ENCODE measurements around the gene SERPINB6.
"Not testable (repeated sequence)": the region's sequence is repeated elsewhere in the genome, so short reads cannot be mapped to it uniquely, and the experiment has no call there.

SERPINB6 gene

DNA sequence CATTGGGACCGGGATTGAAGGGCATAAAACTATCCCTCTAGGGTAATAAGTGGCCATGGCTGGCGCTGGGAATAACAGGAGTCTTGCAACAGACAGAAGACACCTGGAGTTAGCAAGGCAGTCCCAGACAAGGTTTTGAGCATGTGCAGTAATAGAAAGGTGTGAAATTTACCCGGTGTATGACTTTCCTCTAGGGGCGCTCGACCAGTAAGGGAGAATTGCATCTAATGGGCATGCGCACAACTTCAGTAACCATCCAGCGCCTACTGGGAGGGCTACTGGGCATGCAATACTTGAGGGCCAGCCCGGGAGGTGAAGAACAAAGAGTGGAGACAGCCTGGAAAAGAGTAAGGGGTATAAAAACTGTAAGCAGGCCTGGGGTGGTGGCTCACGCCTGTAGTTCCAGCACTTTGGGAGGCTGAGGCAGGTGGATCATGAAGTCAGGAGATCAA, 32.7 kb downstream of the SERPINB6 start:
- DNase-seq (ENCODE audit: low read depth): no peak

DNA sequence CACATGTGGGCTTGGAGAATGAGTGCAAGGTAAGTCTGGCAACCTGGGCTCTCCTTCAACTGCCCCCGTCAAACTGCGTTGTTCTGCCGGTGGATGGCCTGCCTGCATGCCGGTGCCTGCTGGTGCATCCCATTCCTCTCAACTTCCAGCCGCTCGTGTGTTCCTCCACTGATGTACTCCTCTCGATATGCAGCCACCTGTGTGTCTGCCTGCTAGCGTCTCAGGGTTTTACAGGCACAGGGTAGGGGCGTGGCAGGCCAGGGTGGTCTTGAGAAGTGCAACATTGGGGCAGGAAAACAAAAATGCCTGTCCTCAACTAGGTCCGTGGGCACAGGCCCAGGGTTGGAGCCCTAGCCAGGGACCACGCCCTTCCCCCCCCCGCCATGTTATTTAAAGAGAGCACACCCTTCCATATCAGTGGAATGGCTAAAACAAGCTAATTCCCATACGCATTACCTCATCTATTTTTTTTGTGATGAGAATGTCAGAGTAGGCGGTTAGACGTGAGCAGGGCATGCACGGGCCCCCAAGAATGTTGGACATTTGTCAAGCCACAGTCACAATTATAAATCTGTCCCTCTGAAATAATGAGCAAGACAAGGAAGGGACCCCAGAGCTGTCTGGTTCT, 33.2 kb downstream of the SERPINB6 start:
- DNase-seq (ENCODE audit: low read depth): no peak

DNA sequence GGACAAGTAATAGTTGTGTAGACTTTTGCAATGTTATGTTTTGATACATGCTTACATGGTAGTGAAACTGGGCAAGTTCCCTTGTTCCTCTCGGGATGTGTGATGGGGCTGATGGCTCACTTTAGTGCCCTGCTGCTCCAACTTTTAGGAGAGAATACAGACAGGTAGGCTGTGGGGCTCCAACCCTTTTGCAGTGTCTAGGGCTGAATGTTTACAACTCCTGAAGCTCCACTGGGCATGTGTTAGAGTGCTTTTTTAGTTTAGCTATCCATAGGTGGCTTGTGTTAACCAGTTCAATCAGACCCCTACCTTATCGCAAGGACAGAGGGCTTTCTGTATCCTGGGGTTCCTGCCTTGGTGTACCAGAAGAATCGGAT, 33.8 kb downstream of the SERPINB6 start:
- DNase-seq (ENCODE audit: low read depth): no peak

DNA sequence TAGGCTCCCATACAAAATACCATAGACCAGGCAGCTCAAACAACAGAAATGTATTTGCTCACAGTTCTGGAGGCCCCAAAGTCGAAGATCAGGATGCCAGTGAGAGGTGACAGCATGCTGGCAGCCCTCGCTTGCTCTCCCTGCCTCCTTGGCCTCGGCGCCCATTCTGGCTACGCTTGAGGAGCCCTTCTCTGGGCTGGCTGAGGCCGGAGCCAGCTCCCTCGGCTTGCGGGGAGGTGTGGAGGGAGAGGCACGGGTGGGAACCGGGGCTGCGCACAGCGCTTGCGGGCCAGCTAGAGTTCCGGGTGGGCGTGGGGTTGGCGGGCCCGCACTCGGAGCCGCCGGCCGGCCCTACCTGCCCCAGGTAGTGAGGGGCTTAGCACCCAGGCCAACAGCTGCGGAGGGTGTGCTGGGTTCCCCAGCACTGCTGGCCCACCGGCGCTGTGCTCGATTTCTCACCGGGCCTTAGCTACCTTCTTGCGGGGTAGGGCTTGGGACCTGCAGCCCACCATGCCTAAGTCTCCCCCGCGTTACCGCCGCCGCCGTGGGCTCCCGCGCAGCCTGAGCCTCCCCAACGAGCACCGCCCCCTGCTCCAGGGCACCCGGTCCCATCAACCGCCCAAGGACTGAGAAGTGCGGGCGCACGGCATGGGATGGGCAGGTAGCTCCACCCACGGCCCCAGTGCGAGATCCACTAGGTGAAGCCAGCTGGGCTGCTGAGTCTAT, 35.6 kb downstream of the SERPINB6 start:
- no peak for DNase-seq (ENCODE audit: low read depth)

DNA sequence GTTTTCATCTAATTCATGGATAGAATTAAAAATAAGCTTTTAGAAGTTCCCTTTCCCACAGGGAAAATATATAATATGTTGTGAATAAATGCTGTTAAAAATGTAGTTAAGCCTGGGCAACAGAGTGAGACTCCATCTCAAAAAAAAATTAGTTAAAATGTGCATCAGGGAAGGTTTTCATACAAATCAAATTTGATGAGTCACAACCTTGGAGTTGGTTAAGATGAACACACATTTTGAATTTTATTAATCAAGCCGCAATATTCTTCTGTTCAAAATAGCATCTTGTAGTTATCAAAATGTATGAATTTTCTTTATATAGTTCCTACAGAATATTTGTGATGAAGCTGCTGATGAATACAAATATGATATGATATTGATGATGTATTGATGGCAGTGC, 37.3 kb downstream of the SERPINB6 start:
- no peak for DNase-seq (ENCODE audit: low read depth)

DNA sequence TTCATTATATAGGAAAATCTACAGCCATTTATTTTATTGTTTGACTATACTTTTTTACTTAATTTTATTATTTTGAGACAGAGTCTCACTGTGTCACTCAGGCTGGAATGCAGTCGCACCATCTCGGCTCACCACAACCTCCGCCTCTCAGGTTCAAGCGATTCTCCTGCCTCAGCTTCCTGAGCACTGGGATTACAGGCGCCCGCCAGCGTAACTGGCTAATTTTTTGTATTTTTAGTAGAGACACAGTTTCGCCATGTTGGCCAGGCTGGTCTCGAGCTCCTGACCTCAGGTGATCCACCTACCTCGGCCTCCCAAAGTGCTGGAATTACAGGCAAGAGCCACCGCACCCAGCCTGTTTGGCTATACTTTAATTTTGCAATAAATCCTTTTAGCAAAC, 38.5 kb downstream of the SERPINB6 start:
- not testable (repeated sequence) for DNase-seq (ENCODE audit: low read depth)

DNA sequence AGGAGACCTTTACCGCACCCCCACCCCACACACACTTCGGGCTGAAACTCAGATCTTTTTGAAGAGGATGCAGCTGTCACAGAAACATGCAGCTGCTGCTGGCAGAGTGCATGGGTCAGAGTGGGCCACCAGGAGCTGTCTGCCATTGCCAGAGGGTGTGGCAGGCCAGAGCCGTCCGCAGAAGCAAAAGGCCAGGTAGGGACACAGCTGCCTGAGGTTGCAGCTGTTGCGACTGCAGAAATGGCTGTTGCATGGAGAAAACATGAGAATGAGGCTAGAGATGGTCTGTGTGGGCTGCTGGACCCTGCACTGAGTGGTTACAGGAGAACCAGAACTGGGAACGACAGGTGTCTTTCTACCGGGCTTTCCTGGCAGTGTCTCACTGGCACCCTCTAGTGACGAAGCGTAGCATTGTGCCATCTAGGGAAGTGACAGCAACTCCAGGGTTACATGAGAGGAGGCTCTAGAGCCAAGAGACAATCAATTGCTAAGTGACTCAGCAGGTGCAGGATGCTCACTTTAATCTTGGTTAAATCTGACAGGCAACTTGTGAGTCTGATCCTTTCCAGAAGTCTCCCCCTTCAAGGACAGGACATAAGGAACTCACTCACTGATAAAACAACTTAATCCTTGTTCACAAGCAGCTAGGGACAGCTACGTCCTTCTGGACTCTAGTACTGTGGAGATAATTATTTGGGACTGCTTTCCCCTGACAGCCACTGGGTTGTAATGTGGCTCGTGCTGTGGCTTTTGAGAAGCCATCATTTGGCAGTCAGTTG, 39.2 kb downstream of the SERPINB6 start:
- peak; percentile 52 for DNase-seq (ENCODE audit: low read depth)

DNA sequence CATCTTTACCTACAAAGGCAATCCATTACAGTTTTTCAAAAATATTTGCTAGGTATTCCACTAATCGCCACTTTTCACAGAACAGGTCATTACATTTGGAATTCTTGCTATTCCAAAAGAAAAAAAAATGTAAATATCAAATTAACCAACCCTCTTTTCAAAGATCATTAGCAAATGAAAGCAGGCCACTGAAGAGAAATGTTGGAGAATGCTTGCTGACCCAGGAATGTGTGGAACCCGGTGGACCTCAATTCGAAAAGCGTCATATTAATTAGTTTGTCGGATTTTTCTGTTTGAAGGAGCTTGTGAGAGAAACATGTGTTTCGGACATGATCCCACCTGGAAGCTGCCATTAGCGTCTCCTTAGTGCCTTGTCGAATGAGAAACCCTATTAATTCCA, 40.3 kb downstream of the SERPINB6 start:
- DNase-seq (ENCODE audit: low read depth): no peak

DNA sequence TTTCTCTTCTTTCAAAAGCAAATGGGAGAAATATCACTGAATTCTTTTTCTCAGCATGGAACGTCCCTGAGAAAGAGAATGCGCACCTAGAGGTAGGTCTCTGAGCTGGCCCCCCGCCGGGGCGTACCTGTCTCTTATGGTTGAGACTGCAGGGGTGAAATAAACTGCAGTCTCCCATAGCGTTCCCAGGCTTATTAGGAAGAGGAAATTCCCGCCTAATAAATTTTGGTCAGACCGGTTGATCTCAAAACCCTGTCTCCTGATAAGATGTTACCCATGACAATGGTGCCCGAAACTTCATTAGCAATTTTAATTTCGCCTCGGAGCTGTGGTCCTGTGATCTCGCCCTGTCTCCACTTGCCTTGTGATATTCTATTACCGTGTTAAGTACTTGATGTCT, 43.4 kb downstream of the SERPINB6 start:
- DNase-seq (ENCODE audit: low read depth): not testable (repeated sequence)

DNA sequence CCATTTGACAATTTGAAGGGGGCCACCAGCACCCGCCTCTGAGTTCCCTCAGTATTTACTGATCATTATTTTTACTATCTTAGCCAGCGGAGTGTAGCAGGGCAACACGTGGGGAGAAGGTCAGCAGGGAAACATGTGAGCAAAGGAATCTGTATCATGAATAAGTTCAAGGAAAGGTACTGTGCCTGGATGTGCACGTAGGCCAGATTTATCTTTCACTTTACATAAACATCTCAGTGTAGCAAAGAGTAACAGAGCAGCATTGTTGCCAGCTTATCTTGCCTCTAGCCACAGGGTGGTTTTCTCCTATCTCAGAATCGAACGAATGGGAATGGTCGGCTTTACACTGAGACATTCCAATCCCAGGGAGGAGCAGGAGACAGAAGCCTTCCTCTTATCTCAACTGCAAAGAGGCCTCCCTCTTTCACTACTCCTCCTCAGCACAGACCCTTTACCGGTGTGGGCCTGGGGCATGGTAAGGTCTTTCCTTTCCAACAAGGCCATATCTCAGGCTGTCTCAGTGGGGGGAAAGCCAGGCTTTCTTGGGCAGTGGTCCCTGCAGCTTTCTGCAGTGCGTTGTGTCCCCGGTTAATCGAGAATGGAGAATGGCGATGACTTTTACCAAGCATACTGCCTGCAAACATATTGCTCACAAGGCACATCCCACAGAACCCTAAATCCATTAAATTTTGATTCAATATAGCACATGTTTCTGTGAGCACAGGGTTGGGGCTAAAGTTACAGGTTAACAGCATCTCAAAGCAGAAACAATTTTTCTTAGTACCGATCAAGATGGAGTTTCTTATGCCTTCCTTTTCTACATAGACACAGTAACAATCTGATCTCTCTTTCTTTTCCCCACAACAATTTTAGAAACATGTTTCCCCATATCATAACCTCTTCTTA, 45.3 kb downstream of the SERPINB6 start:
- not testable (repeated sequence) for DNase-seq (ENCODE audit: low read depth)

DNA sequence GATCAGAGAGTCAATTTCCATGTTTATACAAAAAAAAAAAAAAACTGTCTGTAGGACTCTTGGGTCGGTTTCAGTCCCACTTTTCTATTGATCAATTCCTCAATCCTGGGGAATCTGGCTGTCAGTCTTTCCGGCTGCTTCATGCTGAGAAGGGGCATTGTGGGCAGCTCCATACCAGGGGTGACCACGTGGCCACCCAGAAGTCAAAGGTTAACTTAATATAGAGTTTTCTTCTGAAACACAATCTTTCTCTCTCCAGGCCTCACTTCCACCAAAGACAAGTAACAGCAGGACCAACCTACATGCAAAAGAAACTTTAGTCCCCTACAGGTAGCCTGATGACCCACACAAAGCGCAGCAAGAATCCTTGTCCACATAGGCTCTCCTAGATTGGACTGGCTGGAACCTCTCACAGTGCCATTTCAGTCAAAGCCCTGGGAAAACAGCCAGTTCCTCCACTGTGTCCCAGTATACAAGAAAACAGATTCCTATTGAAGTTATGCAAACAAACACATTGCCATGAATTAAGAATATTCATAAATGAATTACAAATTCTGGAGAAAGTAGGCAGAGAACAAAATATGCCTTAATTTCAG, 49.7 kb downstream of the SERPINB6 start:
- DNase-seq (ENCODE audit: low read depth): no peak

DNA sequence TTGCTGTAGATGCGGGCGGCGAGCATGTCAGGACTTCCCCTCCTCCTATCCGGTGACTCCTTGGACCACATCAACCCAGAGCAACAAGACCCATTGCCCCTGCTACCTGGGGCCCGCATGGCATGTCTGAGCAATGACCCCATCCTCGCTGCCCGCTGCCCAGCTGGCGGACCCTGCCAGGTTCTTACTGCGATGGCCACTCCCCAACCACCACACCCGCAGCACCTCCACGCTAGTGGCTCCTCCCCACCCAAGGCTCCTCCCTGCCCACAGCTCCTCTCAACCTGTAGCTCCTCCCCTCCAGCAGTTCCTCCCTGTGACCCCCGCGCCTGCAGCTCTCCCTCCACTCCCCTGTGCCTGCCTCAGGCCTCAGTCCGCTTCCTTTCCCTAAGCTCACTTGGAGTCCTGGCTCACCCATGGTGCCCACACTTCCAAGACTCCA, 50.7 kb downstream of the SERPINB6 start:
- no peak for DNase-seq (ENCODE audit: low read depth)

DNA sequence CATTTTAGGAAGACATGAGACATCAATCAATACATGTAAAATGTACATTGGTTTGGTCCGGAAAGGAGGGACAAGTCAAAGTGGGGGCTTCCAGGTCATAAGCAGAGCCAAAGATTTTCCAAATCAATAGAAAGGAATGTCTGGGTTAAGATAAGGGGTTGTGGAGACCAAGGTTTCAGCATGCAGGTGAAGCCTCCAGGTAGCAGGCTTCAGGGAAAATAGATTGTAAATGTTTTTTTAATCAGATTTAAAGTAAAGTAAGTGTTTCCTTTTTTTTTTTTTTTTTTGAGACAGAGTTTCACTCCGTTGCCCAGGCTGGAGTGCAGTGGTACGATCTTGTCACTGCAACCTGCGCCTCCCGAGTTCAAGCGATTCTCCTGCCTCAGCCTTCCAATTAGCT, 51.5 kb downstream of the SERPINB6 start:
- DNase-seq (ENCODE audit: low read depth): no peak

DNA sequence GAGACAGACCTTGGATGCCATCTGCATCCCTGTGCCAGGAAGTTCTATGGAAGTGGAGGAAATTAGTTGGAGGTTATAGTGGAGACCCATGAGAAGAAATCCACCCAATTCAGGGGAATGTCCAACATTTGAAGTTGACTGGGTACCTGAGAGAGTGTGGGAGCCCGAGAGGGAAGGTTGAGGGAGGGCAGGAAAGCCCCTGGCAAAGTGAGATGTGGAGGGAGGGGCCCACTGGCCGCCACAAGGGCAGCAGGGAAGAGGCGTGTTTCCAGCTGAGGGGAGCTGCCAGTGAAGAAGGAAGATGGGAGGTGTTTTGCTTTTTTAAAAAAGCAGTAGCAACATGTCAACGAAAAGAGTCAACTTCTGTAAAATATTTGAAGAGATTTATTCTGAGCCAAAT, 52.0 kb downstream of the SERPINB6 start:
- no peak for DNase-seq (ENCODE audit: low read depth)

DNA sequence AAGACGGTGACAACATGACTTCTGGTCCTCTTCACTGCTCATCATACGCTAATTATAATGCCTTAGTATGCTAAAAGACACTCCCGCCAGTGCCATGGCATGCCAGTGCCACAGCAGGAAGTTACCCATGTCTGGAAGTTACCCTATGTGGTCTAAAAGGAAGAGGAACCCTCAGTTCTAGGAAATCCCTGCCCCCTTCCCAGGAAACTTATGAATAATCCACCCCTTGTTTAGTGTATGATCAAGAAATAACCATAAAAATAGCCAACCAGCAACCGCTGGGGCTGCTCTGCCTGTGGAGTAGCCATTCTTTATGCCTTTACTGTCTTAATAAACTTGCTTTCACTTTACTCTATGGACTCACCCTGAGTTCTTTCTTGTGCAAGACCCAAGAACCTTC, 52.4 kb downstream of the SERPINB6 start:
- DNase-seq (ENCODE audit: low read depth): no peak

DNA sequence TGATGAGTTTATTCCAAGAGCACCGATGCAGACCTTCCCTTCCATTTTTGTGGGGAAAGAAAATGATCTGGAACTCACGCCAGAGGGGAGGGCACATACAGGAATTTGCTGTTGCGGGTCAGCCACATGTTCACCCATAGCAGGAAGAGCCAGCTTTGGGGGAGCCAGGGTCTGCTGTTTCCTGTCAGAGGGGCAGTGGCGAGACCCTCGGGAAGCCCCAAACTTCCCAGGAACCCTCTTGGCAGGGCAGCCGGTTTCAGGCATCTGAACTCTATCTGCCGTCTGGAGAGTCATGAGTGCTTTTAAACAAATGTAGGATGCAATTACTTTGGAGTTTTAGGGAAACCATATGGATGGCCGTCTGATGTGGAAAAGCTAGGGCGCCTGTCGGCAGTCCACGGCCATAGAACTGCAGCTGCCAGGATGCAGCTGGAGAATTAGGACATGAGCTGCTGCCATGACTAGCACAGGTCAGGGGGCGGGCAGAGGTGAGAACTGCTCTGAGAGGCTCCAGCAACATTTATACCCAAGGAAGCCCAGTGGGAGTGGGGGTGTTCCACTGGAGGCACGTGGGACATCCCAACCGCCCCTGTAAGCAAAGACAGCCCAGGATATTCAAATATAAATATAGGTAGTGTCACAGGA, 53.4 kb downstream of the SERPINB6 start:
- no peak for DNase-seq (ENCODE audit: low read depth)

DNA sequence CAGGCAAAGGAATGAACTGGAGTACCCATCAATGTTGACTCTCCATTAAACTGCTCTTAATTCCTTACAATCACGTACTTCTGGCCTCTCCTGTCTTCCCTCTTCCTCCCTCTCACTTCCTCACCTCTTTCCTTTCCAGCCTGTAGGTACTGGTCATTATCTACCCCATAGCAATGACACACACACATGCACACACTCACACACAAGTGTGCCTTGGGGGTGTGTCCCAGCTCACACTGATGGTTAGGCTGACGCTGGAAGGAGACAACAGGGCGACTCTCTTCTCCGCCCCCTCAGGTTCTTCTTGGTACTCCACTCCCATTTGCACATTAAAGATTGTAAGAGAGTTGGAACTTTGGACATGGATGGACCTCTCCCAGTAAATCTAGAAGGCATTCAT, 54.3 kb downstream of the SERPINB6 start:
- DNase-seq (ENCODE audit: low read depth): no peak

DNA sequence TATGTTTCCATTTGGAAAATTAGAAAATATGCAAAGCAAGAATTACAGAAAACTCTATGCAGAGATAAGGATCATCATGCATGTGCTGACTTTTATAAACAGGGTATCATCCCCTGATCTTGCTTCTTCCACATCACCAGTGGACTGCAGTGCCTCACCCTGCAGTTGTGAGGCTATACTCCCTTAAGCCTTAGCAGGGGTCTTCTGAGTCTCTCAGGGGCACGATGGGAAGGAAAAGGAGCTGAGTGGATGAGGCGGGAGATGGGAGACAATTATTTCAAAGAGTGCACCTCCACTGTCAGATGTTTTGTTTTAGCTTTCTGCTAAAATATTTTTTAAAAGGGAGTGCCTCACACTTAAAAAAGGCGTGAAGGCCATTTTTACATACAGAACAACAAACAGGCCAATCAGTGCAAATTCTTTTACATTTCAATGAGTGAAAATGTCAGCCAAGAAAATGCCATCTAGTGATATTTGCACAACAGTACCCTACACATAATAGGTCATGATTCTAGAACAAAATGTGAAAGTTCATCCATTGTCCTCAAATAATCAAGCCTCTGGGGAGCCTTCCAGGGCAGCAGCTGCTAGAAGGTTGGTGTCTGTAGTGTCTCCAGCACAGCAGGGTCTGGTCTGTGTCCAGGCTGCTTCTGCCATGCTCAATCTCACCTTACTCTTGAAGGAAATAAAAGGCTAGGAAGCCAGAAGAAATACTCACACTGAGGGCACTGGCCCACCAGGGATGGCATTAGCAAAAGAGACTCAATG, 55.0 kb downstream of the SERPINB6 start:
- DNase-seq (ENCODE audit: low read depth): no peak

DNA sequence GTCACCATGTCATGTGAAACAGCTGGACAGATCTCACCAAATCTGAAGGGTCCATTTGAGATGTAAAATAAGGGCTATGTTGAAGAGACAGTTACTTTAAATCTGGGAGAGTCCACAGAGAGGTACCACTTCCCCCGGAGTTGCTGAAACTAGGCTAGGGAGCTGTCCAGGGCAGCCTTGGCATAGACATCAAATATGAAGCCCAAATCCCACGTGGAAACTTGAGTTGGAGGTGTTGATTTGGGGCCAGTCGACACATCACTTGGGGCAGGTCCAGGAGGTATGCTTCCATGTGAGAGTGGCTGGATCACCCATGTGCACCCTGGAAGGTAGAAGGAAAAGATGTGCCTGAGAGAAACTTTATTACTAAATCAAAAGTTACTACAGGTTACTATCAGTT, 56.2 kb downstream of the SERPINB6 start:
- DNase-seq (ENCODE audit: low read depth): no peak

DNA sequence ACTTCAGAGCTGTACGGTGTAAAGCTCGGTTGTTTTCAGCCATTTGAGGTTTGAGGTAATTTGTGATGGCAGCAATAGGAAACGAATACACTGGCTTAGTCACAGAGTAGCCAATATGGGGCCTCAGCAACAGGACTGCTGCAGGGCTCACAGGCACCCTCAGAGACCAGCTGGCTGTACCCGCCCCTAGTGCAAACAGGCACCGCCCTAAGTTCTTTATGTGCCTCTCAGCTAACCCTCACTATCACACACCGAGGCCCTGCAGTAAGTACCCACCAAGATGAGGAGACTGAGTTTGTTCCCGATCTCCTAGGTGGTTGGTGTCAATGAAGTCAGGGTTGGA, 57.1 kb downstream of the SERPINB6 start:
- DNase-seq (ENCODE audit: low read depth): no peak

Measured in fibroblast of the conjunctiva (primary cell).